Measurements from ENCODE around the gene GMCL1. TPM values are rescaled to one million over a fixed set of nuclear protein-coding genes. Genes with fewer than 3 reads are reported as not detected.

The GMCL1 gene
- total and polyA plus RNA-seq, 2 experiments from 2014 or later = 9.6 to 14.5 TPM

DNA sequence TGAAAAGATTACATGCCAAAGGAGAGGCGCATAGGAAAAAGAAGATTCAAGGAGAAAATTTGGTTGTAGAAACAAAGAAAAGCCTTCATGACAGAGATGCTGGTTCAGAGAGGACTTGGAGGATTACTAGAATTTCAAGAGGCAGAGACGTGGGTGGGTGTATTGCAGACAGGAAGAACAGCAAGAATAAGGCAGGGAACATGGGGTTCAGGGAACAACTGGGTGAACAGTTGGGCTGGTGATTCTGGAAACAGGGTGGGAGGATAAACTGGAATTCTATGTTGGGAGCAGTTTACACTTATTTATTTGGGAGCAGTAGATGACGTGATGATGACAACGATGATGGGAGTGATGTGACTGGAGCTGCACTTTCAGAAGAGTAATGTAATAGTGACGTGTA lies 18.4 kb upstream of the GMCL1 start:
- DNase-seq = no peak
- H3K9me2 ChIP-seq (ENCODE audit: insufficient read depth) = no peaks in the 10 kb centered on the region
- H3K9ac ChIP-seq = no peak overlapping the region
- no peak overlapping the region for H3K4me2 ChIP-seq (ENCODE audit: unreplicated experiment)
- no peak overlapping the region for H3K27ac ChIP-seq
- H3K4me3 ChIP-seq = no peak overlapping the region
- 73 to 79% methylated on average over 5 of the region's 5 CpGs for WGBS, 2 experiments (ENCODE audit: low coverage in 1 of 2, low lambda C conversion rate in 2 of 2, missing lambda C conversion rate in 2 of 2)
- H3K4me1 ChIP-seq (ENCODE audit: insufficient read depth) = no peaks in the 10 kb centered on the region
- TF ChIP-seq EZH2phosphoT487 (IDR thresholded peaks at IDR 0.05; ENCODE audit: insufficient read depth, low read depth) = no peak
- no peak for TF ChIP-seq EZH2 (IDR thresholded peaks at IDR 0.05; ENCODE audit: insufficient read depth, poor library complexity, severe bottlenecking)
- H4K20me1 ChIP-seq (ENCODE audit: insufficient read depth) = no peaks in the 10 kb centered on the region
- peaks cover 27% of the 10 kb centered on the region; the same call in 1 of the 2 replicates for H3K36me3 ChIP-seq (ENCODE audit: low read depth)
- in situ Hi-C loops (cut with MboI) = no loop called here
- peaks cover 2% of the 10 kb centered on the region; the same call in 1 of the 2 replicates for H3F3A ChIP-seq (ENCODE audit: insufficient read depth)
- H3K79me2 ChIP-seq (ENCODE audit: insufficient read depth) = no peaks in the 10 kb centered on the region
- H3K9me3 ChIP-seq (ENCODE audit: low read depth) = no peaks in the 10 kb centered on the region
- H2AFZ ChIP-seq = no peak overlapping the region
- no peaks in the 10 kb centered on the region for H3K27me3 ChIP-seq (replicated peaks; ENCODE audit: insufficient read depth)

DNA sequence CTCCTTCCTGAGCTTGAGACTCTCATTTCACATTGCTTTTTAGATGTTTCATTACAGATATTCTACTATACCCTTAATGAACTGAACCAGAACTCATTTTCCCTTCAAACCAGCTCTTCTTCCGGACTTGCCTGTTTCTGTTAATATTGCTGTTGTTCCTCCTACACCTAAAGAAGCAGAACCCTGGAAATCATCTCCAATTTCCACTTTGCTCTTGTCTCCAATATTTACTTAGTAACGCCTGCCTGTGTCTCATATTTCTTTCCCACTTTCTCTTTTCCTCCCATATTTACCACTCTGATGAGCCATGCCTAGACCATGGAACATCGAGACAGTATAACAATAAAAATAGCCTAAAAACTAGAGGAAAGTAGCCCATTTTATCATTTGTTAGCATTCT lies 17.9 kb upstream of the GMCL1 start:
- Histone ChIP-seq H3K36me3 (ENCODE audit: low read depth) (peaks cover 22% of the 10 kb centered on the region; the same call in 1 of the 2 replicates), H3K27me3 (replicated peaks; ENCODE audit: insufficient read depth) (no peaks in the 10 kb centered on the region), H2AFZ (no peak overlapping the region), H3K4me1 (ENCODE audit: insufficient read depth) (no peaks in the 10 kb centered on the region), H3K79me2 (ENCODE audit: insufficient read depth) (no peaks in the 10 kb centered on the region), H3K9me2 (ENCODE audit: insufficient read depth) (no peaks in the 10 kb centered on the region), H3F3A (ENCODE audit: insufficient read depth) (peaks cover 7% of the 10 kb centered on the region), H3K9ac (no peak overlapping the region), H3K4me2 (ENCODE audit: unreplicated experiment) (no peak overlapping the region), H3K9me3 (ENCODE audit: low read depth) (no peaks in the 10 kb centered on the region), H3K4me3 (no peak overlapping the region), H4K20me1 (ENCODE audit: insufficient read depth) (no peaks in the 10 kb centered on the region), H3K27ac (no peak overlapping the region)
- 72 to 75% methylated on average over 3 of the region's 3 CpGs for WGBS, 2 experiments (ENCODE audit: low coverage in 1 of 2, low lambda C conversion rate in 2 of 2, missing lambda C conversion rate in 2 of 2)
- DNase-seq = no peak
- in situ Hi-C loops (cut with MboI) = no loop called here
- TF ChIP-seq EZH2 (IDR thresholded peaks at IDR 0.05; ENCODE audit: insufficient read depth, poor library complexity, severe bottlenecking) = no peak
- no peak for TF ChIP-seq EZH2phosphoT487 (IDR thresholded peaks at IDR 0.05; ENCODE audit: insufficient read depth, low read depth)

DNA sequence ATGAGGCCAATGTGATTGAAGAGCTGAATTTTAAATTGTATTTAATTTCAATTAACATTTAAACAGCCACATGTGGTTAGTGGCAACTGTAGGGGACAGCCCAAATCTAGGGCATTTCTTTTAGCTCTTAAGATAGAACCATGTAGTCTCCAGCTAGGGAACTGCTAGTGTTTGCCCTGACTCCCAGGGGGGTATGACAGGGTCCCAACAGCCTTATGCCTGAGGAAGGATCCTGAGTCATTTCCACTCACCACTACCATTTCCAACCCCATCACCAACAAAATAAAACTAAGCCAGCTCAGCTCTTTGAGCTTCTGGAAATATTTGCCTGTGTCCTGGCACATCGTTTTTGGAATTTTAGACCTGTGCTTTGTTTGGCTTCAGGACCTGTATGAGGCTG lies 13.7 kb upstream of the GMCL1 start:
- Histone ChIP-seq H3K79me2 (ENCODE audit: insufficient read depth) (no peaks in the 10 kb centered on the region), H3K27me3 (replicated peaks; ENCODE audit: insufficient read depth) (no peaks in the 10 kb centered on the region), H3K4me3 (no peak overlapping the region), H3K36me3 (ENCODE audit: low read depth) (peaks cover 18% of the 10 kb centered on the region), H3F3A (ENCODE audit: insufficient read depth) (peaks cover 7% of the 10 kb centered on the region), H3K9me3 (ENCODE audit: low read depth) (no peaks in the 10 kb centered on the region), H2AFZ (no peak overlapping the region), H3K4me1 (ENCODE audit: insufficient read depth) (peaks cover 9% of the 10 kb centered on the region; the same call in 1 of the 2 replicates), H3K4me2 (ENCODE audit: unreplicated experiment) (no peak overlapping the region), H3K9ac (no peak overlapping the region), H4K20me1 (ENCODE audit: insufficient read depth) (no peaks in the 10 kb centered on the region), H3K27ac (no peak overlapping the region), H3K9me2 (ENCODE audit: insufficient read depth) (no peaks in the 10 kb centered on the region)
- WGBS, 2 experiments (ENCODE audit: low coverage in 1 of 2, low lambda C conversion rate in 2 of 2, missing lambda C conversion rate in 2 of 2) = 32 to 45% methylated on average over 1 of the region's 1 CpG
- TF ChIP-seq EZH2 (IDR thresholded peaks at IDR 0.05; ENCODE audit: insufficient read depth, poor library complexity, severe bottlenecking) (no peak), EZH2phosphoT487 (IDR thresholded peaks at IDR 0.05; ENCODE audit: insufficient read depth, low read depth) (no peak)
- in situ Hi-C loops (cut with MboI) = no loop called here
- DNase-seq = peak; percentile 21

DNA sequence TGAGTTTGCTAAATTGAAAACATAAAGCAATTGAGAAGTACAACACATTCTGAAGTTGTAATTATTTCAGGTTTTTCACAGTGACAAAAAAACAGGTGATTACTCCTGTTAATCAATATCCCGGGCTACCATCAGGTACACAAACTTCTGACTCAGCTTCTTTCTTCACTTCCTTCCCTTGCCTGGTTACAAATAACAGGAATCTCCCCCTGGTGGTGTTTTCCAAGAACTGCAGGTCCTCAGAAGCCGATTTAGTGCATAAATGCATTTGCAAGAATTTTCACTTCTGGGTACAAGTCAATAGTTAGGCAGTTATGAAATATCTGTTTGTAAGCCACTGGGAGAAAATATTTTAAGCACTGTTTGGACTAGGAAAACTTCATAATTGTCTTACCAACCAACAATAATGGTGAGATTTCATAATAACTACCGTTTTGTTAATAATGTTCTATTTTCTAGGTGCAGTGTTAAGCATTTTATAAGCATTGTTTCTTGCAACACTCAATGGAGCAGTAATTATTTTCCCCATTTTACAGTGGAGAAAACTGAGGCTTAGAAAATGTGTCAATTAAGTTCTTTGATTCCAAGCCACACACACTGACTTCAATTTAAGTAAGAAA lies 12.4 kb upstream of the GMCL1 start:
- no peak overlapping the region for H2AFZ ChIP-seq
- H3K9me2 ChIP-seq (ENCODE audit: insufficient read depth) = no peaks in the 10 kb centered on the region
- 4 to 6% methylated on average over 3 of the region's 3 CpGs for WGBS, 2 experiments (ENCODE audit: low coverage in 1 of 2, low lambda C conversion rate in 2 of 2, missing lambda C conversion rate in 2 of 2)
- H3K79me2 ChIP-seq (ENCODE audit: insufficient read depth) = no peaks in the 10 kb centered on the region
- H4K20me1 ChIP-seq (ENCODE audit: insufficient read depth) = no peaks in the 10 kb centered on the region
- H3K4me1 ChIP-seq (ENCODE audit: insufficient read depth) = peaks cover 9% of the 10 kb centered on the region; the same call in 1 of the 2 replicates
- no peak overlapping the region for H3K9ac ChIP-seq
- no peaks in the 10 kb centered on the region for H3K27me3 ChIP-seq (replicated peaks; ENCODE audit: insufficient read depth)
- no peak overlapping the region for H3K4me3 ChIP-seq
- no peak overlapping the region for H3K27ac ChIP-seq
- peaks cover 7% of the 10 kb centered on the region for H3F3A ChIP-seq (ENCODE audit: insufficient read depth)
- no peak overlapping the region for H3K4me2 ChIP-seq (ENCODE audit: unreplicated experiment)
- peaks cover 28% of the 10 kb centered on the region for H3K36me3 ChIP-seq (ENCODE audit: low read depth)
- no peaks in the 10 kb centered on the region for H3K9me3 ChIP-seq (ENCODE audit: low read depth)
- TF ChIP-seq EZH2 (IDR thresholded peaks at IDR 0.05; ENCODE audit: insufficient read depth, poor library complexity, severe bottlenecking) (no peak), EZH2phosphoT487 (IDR thresholded peaks at IDR 0.05; ENCODE audit: insufficient read depth, low read depth) (no peak)
- peak; percentile 88 for DNase-seq
- in situ Hi-C loops (cut with MboI) = no loop called here
